Measurements from ENCODE around the gene KDM7A. TPM values are rescaled to one million over a fixed set of nuclear protein-coding genes. Genes with fewer than 3 reads are reported as not detected.

The KDM7A gene
- total RNA-seq, 4 donors from 2014 or later, result 15.0 to 26.3 (median 21.4) TPM

GRCh38 chr7:140056431-140057142 is 120.2 kb downstream of the KDM7A start:
- ATAC-seq, result no peak
- 83 to 88% methylated on average over 2 to 4 of the region's 5 CpGs for WGBS, 2 donors (ENCODE audit: low coverage in 1 of 2)
- TF ChIP-seq CTCF (IDR thresholded peaks at IDR 0.05) (no peak), POLR2AphosphoS5 (IDR thresholded peaks at IDR 0.05) (no peak), POLR2A (IDR thresholded peaks at IDR 0.05) (no peak), EP300 (IDR thresholded peaks at IDR 0.05) (no peak)

GRCh38 chr7:140055833-140056232 is 121.0 kb downstream of the KDM7A start:
- H3K4me1 ChIP-seq, result peaks cover 0 to 23% (median 8%) of the 10 kb centered on the region in 3 donors
- H3K27me3 ChIP-seq, result no peaks in the 10 kb centered on the region
- 83 to 94% methylated on average over 1 to 2 of the region's 2 CpGs for WGBS, 2 donors (ENCODE audit: low coverage in 1 of 2)
- no peak overlapping the region for H3K4me3 ChIP-seq
- TF ChIP-seq POLR2AphosphoS5 (IDR thresholded peaks at IDR 0.05) (no peak), EP300 (IDR thresholded peaks at IDR 0.05) (no peak), POLR2A (IDR thresholded peaks at IDR 0.05) (no peak), CTCF (IDR thresholded peaks at IDR 0.05) (no peak)
- ATAC-seq, result no peak
- H3K9me3 ChIP-seq, result no peaks in the 10 kb centered on the region
- no peak overlapping the region for H3K27ac ChIP-seq
- peaks cover 0 to 45% of the 10 kb centered on the region in 2 donors for H3K36me3 ChIP-seq

More at GRCh38 chr7:140056431-140057142, 120.2 kb downstream of the KDM7A start:
- no peak overlapping the region for H3K27ac ChIP-seq
- no peaks in the 10 kb centered on the region for H3K27me3 ChIP-seq
- H3K9me3 ChIP-seq, result no peaks in the 10 kb centered on the region
- H3K4me3 ChIP-seq, result no peak overlapping the region
- peaks cover 0 to 45% of the 10 kb centered on the region in 2 donors for H3K36me3 ChIP-seq
- H3K4me1 ChIP-seq, result peaks cover 0 to 31% (median 9%) of the 10 kb centered on the region in 3 donors

- ATAC-seq, result no peak
- WGBS, 2 donors (ENCODE audit: low coverage in 1 of 2), result 70 to 81% methylated on average over 3 to 4 of the region's 4 CpGs
- H3K4me1 ChIP-seq, result peaks cover 0 to 13% (median 4%) of the 10 kb centered on the region in 3 donors
- no peak overlapping the region for H3K27ac ChIP-seq
- no peak for TF ChIP-seq CTCF (IDR thresholded peaks at IDR 0.05)
- TF ChIP-seq EP300 (IDR thresholded peaks at IDR 0.05), result no peak
- no peak for TF ChIP-seq POLR2AphosphoS5 (IDR thresholded peaks at IDR 0.05)
- H3K9me3 ChIP-seq, result no peaks in the 10 kb centered on the region
- no peak overlapping the region for H3K4me3 ChIP-seq
- no peaks in the 10 kb centered on the region for H3K27me3 ChIP-seq
- peaks cover 0 to 45% of the 10 kb centered on the region in 2 donors for H3K36me3 ChIP-seq
Observed at GRCh38 chr7:140054751-140055150, 122.0 kb downstream of the KDM7A start.

- H3K4me3 ChIP-seq, result no peak overlapping the region
- H3K36me3 ChIP-seq, result peaks cover 0 to 45% of the 10 kb centered on the region in 2 donors
- TF ChIP-seq CTCF (IDR thresholded peaks at IDR 0.05), result no peak
- TF ChIP-seq EP300 (IDR thresholded peaks at IDR 0.05), result no peak
- TF ChIP-seq POLR2AphosphoS5 (IDR thresholded peaks at IDR 0.05), result no peak
- TF ChIP-seq POLR2A (IDR thresholded peaks at IDR 0.05), result no peak
- H3K27me3 ChIP-seq, result no peaks in the 10 kb centered on the region
- no peaks in the 10 kb centered on the region for H3K9me3 ChIP-seq
- no peak overlapping the region for H3K27ac ChIP-seq
- WGBS, 2 donors (ENCODE audit: low coverage in 1 of 2), result 73 to 83% methylated on average over 3 of the region's 3 CpGs
- no peak for ATAC-seq
- peaks cover 0 to 5% (median 0%) of the 10 kb centered on the region in 3 donors for H3K4me1 ChIP-seq
Observed at GRCh38 chr7:140053812-140054539, 122.8 kb downstream of the KDM7A start.
